ENCODE measurements around the gene MINDY4. TPM values are rescaled to one million over a fixed set of nuclear protein-coding genes. Genes with fewer than 3 reads are reported as not detected.
A peak's percentile ranks its signal among the peaks of the same experiment; 100 is the strongest.

The MINDY4 gene
- total RNA-seq, 3 donors from 2014 or later (not counting 1 experiment from before 2014, with no cell fraction given), result 1.1 to 1.7 (median 1.1) TPM

- Mint-ChIP-seq H3K4me1 (peaks cover 0 to 6% of the 10 kb centered on the region in 2 donors), H3K36me3 (no peaks in the 10 kb centered on the region), H3K9me3 (no peaks in the 10 kb centered on the region), H3K4me3 (peak overlapping the region; percentile 69), H3K27me3 (ENCODE audit: low read depth in 2 of 2) (peaks cover 0 to 10% of the 10 kb centered on the region in 2 donors), H3K27ac (peak overlapping the region in 1 of 2 donors; percentile 67)
- Histone ChIP-seq H3K27ac (ENCODE audit: low read length) (no peak overlapping the region), H3K27me3 (ENCODE audit: control insufficient read depth, insufficient read depth, low read length) (no peaks in the 10 kb centered on the region), H3K36me3 (ENCODE audit: control insufficient read depth, insufficient read depth, low read length) (no peaks in the 10 kb centered on the region), H3K4me1 (ENCODE audit: control insufficient read depth, insufficient read depth, low read length) (peaks cover 9% of the 10 kb centered on the region), H3K9me3 (ENCODE audit: control insufficient read depth, insufficient read depth, low read length) (no peaks in the 10 kb centered on the region), H3K4me3 (ENCODE audit: low read length) (peak overlapping the region; percentile 55)
- no peak for TF ChIP-seq CTCF (IDR thresholded peaks at IDR 0.05)
- WGBS (ENCODE audit: insufficient coverage), result 73% methylated on average over 9 of the region's 9 CpGs
- ATAC-seq (no peak), DNase-seq (no peak)
- intact Hi-C loops (cut with micrococcal nuclease), result no loop called here
Measured at GRCh38 chr7:30770845-30771173, 408 bp upstream of the MINDY4 start.

DNA sequence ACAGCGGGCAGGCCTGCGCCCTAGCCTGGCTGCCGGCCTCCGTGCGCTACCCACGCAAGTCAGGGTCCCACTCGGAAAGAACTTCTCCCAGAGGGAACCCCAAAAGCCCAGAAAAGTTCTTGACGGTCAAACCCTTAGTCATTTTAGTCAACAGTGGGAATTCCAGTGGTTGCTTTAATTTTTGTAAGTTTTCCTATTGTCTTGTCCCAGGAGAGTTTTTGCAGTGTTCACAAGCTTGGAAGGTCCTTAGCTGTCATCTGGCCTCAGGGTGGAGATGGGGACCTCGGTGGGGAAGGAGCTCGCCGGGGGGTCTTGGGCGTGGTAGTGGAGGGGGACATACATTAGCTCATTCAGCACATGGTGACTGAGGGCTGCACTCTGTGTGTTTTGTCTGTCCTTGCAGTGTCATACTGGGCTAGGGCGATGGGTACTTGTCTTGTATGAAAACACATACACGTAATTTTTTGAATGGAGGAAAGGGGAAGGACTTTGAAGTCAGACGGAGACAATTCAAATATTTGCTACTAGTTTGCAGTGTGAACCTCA lies 736 bp downstream of the MINDY4 start:
- H3K4me3 ChIP-seq (ENCODE audit: low read length), result peak overlapping the region; percentile 55
- H3K9me3 ChIP-seq (ENCODE audit: control insufficient read depth, insufficient read depth, low read length), result no peaks in the 10 kb centered on the region
- H3K27me3 ChIP-seq (ENCODE audit: control insufficient read depth, insufficient read depth, low read length), result no peaks in the 10 kb centered on the region
- peak overlapping the region; percentile 87 for H3K4me3 Mint-ChIP-seq
- WGBS (ENCODE audit: insufficient coverage), result 5% methylated on average over 14 of the region's 15 CpGs
- H3K9me3 Mint-ChIP-seq, result no peaks in the 10 kb centered on the region
- H3K4me1 Mint-ChIP-seq, result peaks cover 0 to 6% of the 10 kb centered on the region in 2 donors
- DNase-seq, result peak in 1 of 2 donors; percentile 24
- peaks cover 0 to 10% of the 10 kb centered on the region in 2 donors for H3K27me3 Mint-ChIP-seq (ENCODE audit: low read depth in 2 of 2)
- intact Hi-C loops (cut with micrococcal nuclease), result no loop called here
- peak overlapping the region in 1 of 2 donors; percentile 67 for H3K27ac Mint-ChIP-seq
- peaks cover 9% of the 10 kb centered on the region for H3K4me1 ChIP-seq (ENCODE audit: control insufficient read depth, insufficient read depth, low read length)
- no peak for TF ChIP-seq CTCF (IDR thresholded peaks at IDR 0.05)
- no peak for ATAC-seq
- no peaks in the 10 kb centered on the region for H3K36me3 Mint-ChIP-seq
- H3K27ac ChIP-seq (ENCODE audit: low read length), result no peak overlapping the region
- no peaks in the 10 kb centered on the region for H3K36me3 ChIP-seq (ENCODE audit: control insufficient read depth, insufficient read depth, low read length)

- H3K9me3 ChIP-seq (ENCODE audit: control insufficient read depth, insufficient read depth, low read length), result no peaks in the 10 kb centered on the region
- no peak overlapping the region for H3K4me3 Mint-ChIP-seq
- H3K4me1 ChIP-seq (ENCODE audit: control insufficient read depth, insufficient read depth, low read length), result peaks cover 9% of the 10 kb centered on the region
- 89% methylated on average over 6 of the region's 6 CpGs for WGBS (ENCODE audit: insufficient coverage)
- intact Hi-C loops (cut with micrococcal nuclease), result no loop called here
- no peaks in the 10 kb centered on the region for H3K36me3 ChIP-seq (ENCODE audit: control insufficient read depth, insufficient read depth, low read length)
- ATAC-seq, result no peak
- peaks cover 0 to 9% of the 10 kb centered on the region in 2 donors for H3K27me3 Mint-ChIP-seq (ENCODE audit: low read depth in 2 of 2)
- peaks cover 0 to 6% of the 10 kb centered on the region in 2 donors for H3K4me1 Mint-ChIP-seq
- TF ChIP-seq CTCF (IDR thresholded peaks at IDR 0.05), result no peak
- H3K27ac Mint-ChIP-seq, result no peak overlapping the region
- H3K27ac ChIP-seq (ENCODE audit: low read length), result no peak overlapping the region
- H3K27me3 ChIP-seq (ENCODE audit: control insufficient read depth, insufficient read depth, low read length), result no peaks in the 10 kb centered on the region
- H3K4me3 ChIP-seq (ENCODE audit: low read length), result no peak overlapping the region
- no peak for DNase-seq
- no peaks in the 10 kb centered on the region for H3K9me3 Mint-ChIP-seq
- H3K36me3 Mint-ChIP-seq, result no peaks in the 10 kb centered on the region
Measured at GRCh38 chr7:30772984-30773383, 1.8 kb downstream of the MINDY4 start.

GRCh38 chr7:30775992-30776391 lies 4.8 kb downstream of the MINDY4 start:
- H3K4me1 Mint-ChIP-seq, result peaks cover 0 to 6% of the 10 kb centered on the region in 2 donors
- no peak for DNase-seq
- Histone ChIP-seq H3K4me3 (ENCODE audit: low read length) (no peak overlapping the region), H3K36me3 (ENCODE audit: control insufficient read depth, insufficient read depth, low read length) (no peaks in the 10 kb centered on the region), H3K27me3 (ENCODE audit: control insufficient read depth, insufficient read depth, low read length) (no peaks in the 10 kb centered on the region), H3K27ac (ENCODE audit: low read length) (no peak overlapping the region), H3K9me3 (ENCODE audit: control insufficient read depth, insufficient read depth, low read length) (no peaks in the 10 kb centered on the region), H3K4me1 (ENCODE audit: control insufficient read depth, insufficient read depth, low read length) (peaks cover 7% of the 10 kb centered on the region)
- no peaks in the 10 kb centered on the region for H3K27me3 Mint-ChIP-seq (ENCODE audit: low read depth in 2 of 2)
- H3K9me3 Mint-ChIP-seq, result no peaks in the 10 kb centered on the region
- ATAC-seq, result no peak
- H3K4me3 Mint-ChIP-seq, result no peak overlapping the region
- no peak overlapping the region for H3K27ac Mint-ChIP-seq
- intact Hi-C loops (cut with micrococcal nuclease), result no loop called here
- TF ChIP-seq CTCF (IDR thresholded peaks at IDR 0.05), result no peak
- no peaks in the 10 kb centered on the region for H3K36me3 Mint-ChIP-seq
